Keratinocyte (primary cell): Measurements from ENCODE around the gene CFAP43.

ENCODE experiments used
- CTCF ChIP-seq, 3 experiments: IDR thresholded peaks in 1 of 3; conservative IDR thresholded peaks in 1 of 3; optimal IDR thresholded peaks in 1 of 3; 2 replicates in 2 of 3; 3 replicates in 1 of 3; pipeline versions ENCODE3 to v1.5.1; 2011; ENCODE audit warnings: low read length in 3 of 3, mild to moderate bottlenecking in 3 of 3, moderate library complexity in 2 of 3, control low read depth in 1 of 3, inconsistent platforms in 1 of 3; ENCODE audit not compliant: insufficient read depth in 2 of 3; ENCODE audit errors: extremely low read depth in 1 of 3
- EZH2 ChIP-seq: IDR thresholded peaks from one replicate; pipeline ENCODE4 v1.6.1; 2012; ENCODE audit warnings: inconsistent platforms, mild to moderate bottlenecking, low read length, moderate library complexity

DNA sequence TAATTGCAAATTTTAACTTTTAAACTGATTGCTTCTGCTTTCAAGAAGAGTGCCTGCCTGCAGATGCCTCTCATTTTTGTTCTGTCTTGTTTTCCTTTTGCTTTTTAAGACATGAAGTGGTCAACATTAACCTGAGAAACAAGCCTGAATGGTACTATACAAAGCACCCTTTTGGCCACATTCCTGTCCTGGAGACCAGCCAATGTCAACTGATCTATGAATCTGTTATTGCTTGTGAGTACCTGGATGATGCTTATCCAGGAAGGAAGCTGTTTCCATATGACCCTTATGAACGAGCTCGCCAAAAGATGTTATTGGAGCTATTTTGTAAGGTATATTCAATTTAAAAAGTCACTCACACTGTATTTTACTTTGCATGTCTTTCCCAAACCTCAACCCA is 45.6 kb upstream of the CFAP43 start:
- TF ChIP-seq CTCF (optimal IDR thresholded peaks at IDR 0.05 in 1 of 3, IDR thresholded peaks at IDR 0.05 in 1 of 3, conservative IDR thresholded peaks at IDR 0.05 in 1 of 3; ENCODE audit: extremely low read depth in 1 of 3, insufficient read depth in 2 of 3, low read length in 3 of 3) (no peak), EZH2 (no peak)
